IMR-90 (cell line): ENCODE measurements around the gene ASTN2. TPM values are rescaled to one million over a fixed set of nuclear protein-coding genes. Genes with fewer than 3 reads are reported as not detected.

Source experiments
- ATAC-seq: fragments of 200-7000 bp; cut with Tn5 transposase; 2 replicates; pipeline ENCODE4 v1.9.1; 2020; ENCODE audit warnings: low read depth, mild to moderate bottlenecking, moderate library complexity
- BruUV-seq: library from RNA; stranded (reverse); fragments of 400-500 nt; replicated peaks from 2 replicates; lab custom pipeline; 2021; lab: Mats Ljungman, UMichigan
- CTCF ChIA-PET: fragments of 300-600 bp; formaldehyde crosslinking; extraction: SDS; loops from one replicate; lab custom pipeline; 2021; ENCODE audit warnings: antibody characterized with exemption; lab: Yijun Ruan, JAX
- POLR2A ChIA-PET: fragments of 300-600 bp; sonication (Branson Sonifier 250); formaldehyde crosslinking; loops from one replicate; lab custom pipeline; 2022; ENCODE audit warnings: antibody characterized with exemption; ENCODE audit not compliant: unreplicated experiment; lab: Charles Lee
- DNase-seq: peaks from one replicate; pipeline ENCODE4 v3.0.0; 2013
- H2AFZ ChIP-seq: replicated peaks from 2 replicates; pipeline ENCODE3; 2013; ENCODE audit warnings: low read length, mild to moderate bottlenecking; ENCODE audit not compliant: poor library complexity
- H2AK5ac ChIP-seq: 2 replicates; pipeline ENCODE4 v1.6.1; 2013; ENCODE audit warnings: low read depth, low read length, inconsistent platforms
- H2AK9ac ChIP-seq: replicated peaks from 2 replicates; pipeline ENCODE3; 2013; ENCODE audit warnings: mild to moderate bottlenecking, low read depth, low read length, moderate library complexity; ENCODE audit not compliant: poor library complexity
- H2BK120ac ChIP-seq: 2 replicates; pipeline ENCODE4 v1.6.1; 2013; ENCODE audit warnings: low read depth, low read length, inconsistent platforms
- H2BK15ac ChIP-seq: 3 replicates; pipeline ENCODE4 v1.6.1; 2013; ENCODE audit warnings: low read depth, low read length, inconsistent platforms
- H2BK20ac ChIP-seq: 2 replicates; pipeline ENCODE4 v1.6.1; 2013; ENCODE audit warnings: low read depth, mild to moderate bottlenecking, inconsistent platforms, low read length, moderate library complexity
- H2BK5ac ChIP-seq: 2 replicates; pipeline ENCODE4 v1.6.1; 2013; ENCODE audit warnings: mild to moderate bottlenecking, low read depth, low read length, inconsistent platforms; ENCODE audit not compliant: poor library complexity, severe bottlenecking
- H3K14ac ChIP-seq: replicated peaks from 2 replicates; pipeline ENCODE4 v1.6.1; 2013; ENCODE audit warnings: low read depth, low read length, inconsistent platforms
- H3K18ac ChIP-seq: 2 replicates; pipeline ENCODE4 v1.6.1; 2013; ENCODE audit warnings: low read depth, low read length, control low read depth
- H3K23ac ChIP-seq: 2 replicates; pipeline ENCODE4 v1.6.1; 2013; ENCODE audit warnings: low read depth, low read length, inconsistent platforms
- H3K27ac ChIP-seq: 2 replicates; pipeline ENCODE4 v1.5.1; 2013; ENCODE audit warnings: mild to moderate bottlenecking, control low read depth, low read length; ENCODE audit not compliant: insufficient read depth
- H3K27me3 ChIP-seq: 2 replicates; pipeline ENCODE4 v1.6.1; 2013; ENCODE audit warnings: low read length; ENCODE audit not compliant: control insufficient read depth, insufficient read depth
- H3K36me3 ChIP-seq: 2 replicates; pipeline ENCODE4 v1.6.1; 2013; ENCODE audit warnings: low read length, mixed read lengths; ENCODE audit not compliant: control insufficient read depth, insufficient read depth
- H3K4ac ChIP-seq: 2 replicates; pipeline ENCODE4 v1.6.1; 2013; ENCODE audit warnings: low read depth, low read length, inconsistent platforms
- H3K4me1 ChIP-seq: 2 replicates; pipeline ENCODE4 v1.6.1; 2013; ENCODE audit warnings: low read length, mixed read lengths; ENCODE audit not compliant: control insufficient read depth, insufficient read depth
- H3K4me2 ChIP-seq: 2 replicates; pipeline ENCODE4 v1.6.1; 2013; ENCODE audit warnings: low read depth, mild to moderate bottlenecking, control low read depth, low read length, moderate library complexity
- H3K4me3 ChIP-seq: 2 replicates; pipeline ENCODE4 v1.5.1; 2013; ENCODE audit warnings: low read depth, mild to moderate bottlenecking, control low read depth, low read length, moderate library complexity; ENCODE audit not compliant: insufficient read depth
- H3K56ac ChIP-seq: 2 replicates; pipeline ENCODE4 v1.6.1; 2013; ENCODE audit warnings: low read length, inconsistent platforms; ENCODE audit not compliant: insufficient read depth; ENCODE audit errors: extremely low read depth
- H3K79me1 ChIP-seq, 2 experiments: 2 replicates each; pipeline ENCODE4 v1.6.1; 2013; ENCODE audit warnings: low read length in 2 of 2, inconsistent platforms in 1 of 2, low read depth in 1 of 2
- H3K9ac ChIP-seq: 2 replicates; pipeline ENCODE4 v1.6.1; 2013; ENCODE audit warnings: low read depth, low read length, control low read depth
- H3K9me1 ChIP-seq: 2 replicates; pipeline ENCODE4 v1.6.1; 2013; ENCODE audit warnings: low read length, inconsistent platforms; ENCODE audit not compliant: insufficient read depth
- H3K9me3 ChIP-seq: 2 replicates; pipeline ENCODE4 v1.6.1; 2013; ENCODE audit warnings: low read length; ENCODE audit not compliant: control insufficient read depth, insufficient read depth
- H4K20me1 ChIP-seq: 2 replicates; pipeline ENCODE4 v1.6.1; 2013; ENCODE audit warnings: low read length, inconsistent platforms; ENCODE audit not compliant: insufficient read depth
- H4K5ac ChIP-seq: 2 replicates; pipeline ENCODE4 v1.6.1; 2013; ENCODE audit warnings: mild to moderate bottlenecking, low read depth, low read length, control low read depth
- H4K8ac ChIP-seq, 2 experiments: 2 replicates each; pipeline ENCODE4 v1.6.1; 2013; ENCODE audit warnings: low read depth in 2 of 2, low read length in 2 of 2, control low read depth in 1 of 2, inconsistent platforms in 1 of 2
- H4K91ac ChIP-seq: 2 replicates; pipeline ENCODE4 v1.6.1; 2013; ENCODE audit warnings: low read depth, low read length, inconsistent platforms; ENCODE audit not compliant: insufficient read depth
- CEBPB ChIP-seq: IDR thresholded peaks from 2 replicates; pipeline ENCODE4 v1.6.1; 2012; ENCODE audit warnings: low read depth, low read length, improper control_type of control experiment
- CHD1 ChIP-seq: IDR thresholded peaks from 2 replicates; pipeline ENCODE4 v1.6.1; 2012; ENCODE audit warnings: low read depth, low read length, improper control_type of control experiment
- MAFK ChIP-seq: IDR thresholded peaks from 2 replicates; pipeline ENCODE4 v1.6.1; 2012; ENCODE audit warnings: low read depth, low read length, improper control_type of control experiment
- MAZ ChIP-seq: IDR thresholded peaks from 2 replicates; pipeline ENCODE4 v1.6.1; 2012; ENCODE audit warnings: low read depth, mild to moderate bottlenecking, low read length, improper control_type of control experiment, moderate library complexity, borderline replicate concordance
- MXI1 ChIP-seq: IDR thresholded peaks from 2 replicates; pipeline ENCODE4 v1.6.1; 2012; ENCODE audit warnings: low read depth, mild to moderate bottlenecking, low read length, moderate library complexity, borderline replicate concordance
- NFE2L2 ChIP-seq: fragments of 150-350 bp; IDR thresholded peaks from 2 replicates; pipeline ENCODE4 v1.6.1; 2016; ENCODE audit warnings: low read depth, mild to moderate bottlenecking, low read length
- RAD21 ChIP-seq: IDR thresholded peaks from 2 replicates; pipeline ENCODE4 v1.6.1; 2012; ENCODE audit warnings: low read length, improper control_type of control experiment
- SMC3 ChIP-seq: fragments of 150-350 bp; IDR thresholded peaks from 2 replicates; pipeline ENCODE4 v1.6.1; 2016; ENCODE audit warnings: low read depth, mild to moderate bottlenecking, antibody characterized with exemption, low read length, moderate library complexity
- WGBS, 2 experiments: methylation state at CpG; one replicate each; pipeline versions ENCODE4 v1.1.5 to v1.1.7; 2013; ENCODE audit warnings: missing lambda C conversion rate in 2 of 2; ENCODE audit not compliant: insufficient read length in 1 of 2; ENCODE audit errors: extremely low coverage in 2 of 2; 5-methylcytosine and 5-hydroxymethylcytosine counted together
- dilution Hi-C: fragments of 300-500 bp; cut with HindIII; formaldehyde crosslinking; loops from one replicate; pipeline ENCODE4 v1.14.3; 2018; ENCODE audit warnings: low sequenced_read_pairs; ENCODE audit not compliant: unreplicated experiment
- in situ Hi-C: fragments of 300-500 bp; cut with MboI; formaldehyde crosslinking; loops from 3 replicates; pipeline ENCODE4 v1.14.3; 2019; ENCODE audit warnings: low sequenced_read_pairs, inconsistent platforms, mixed read lengths
- intact Hi-C: fragments of 100-400 bp; cut with micrococcal nuclease; formaldehyde crosslinking; loops from 2 replicates; pipeline ENCODE4 v1.10.0; 2022
- polyA plus RNA-seq, 3 experiments: library from polyadenylated mRNA; depleted of rRNA; stranded (reverse); fragments of >200 nt; gene quantifications; 2 replicates each; pipeline ENCODE4 v1.2.3, GENCODE V29; 2012; ENCODE audit warnings: low replicate concordance in 1 of 3
- total RNA-seq: library from RNA; depleted of rRNA; stranded (reverse); fragments of >200 nt; gene quantifications from 2 replicates; pipeline ENCODE4 v1.2.3, GENCODE V29; 2012
- TF ChIP-seq, protein P1 (sequence below): fragments of 150-350 bp; IDR thresholded peaks from 2 replicates; pipeline ENCODE4 v1.6.1; 2016; ENCODE audit warnings: low read depth, mild to moderate bottlenecking, low read length, moderate library complexity, borderline replicate concordance

Gene ASTN2
- total and polyA plus RNA-seq, 2 of the 4 experiments (the other 2 are of a cell fraction): 3.8 to 6.8 TPM

DNA sequence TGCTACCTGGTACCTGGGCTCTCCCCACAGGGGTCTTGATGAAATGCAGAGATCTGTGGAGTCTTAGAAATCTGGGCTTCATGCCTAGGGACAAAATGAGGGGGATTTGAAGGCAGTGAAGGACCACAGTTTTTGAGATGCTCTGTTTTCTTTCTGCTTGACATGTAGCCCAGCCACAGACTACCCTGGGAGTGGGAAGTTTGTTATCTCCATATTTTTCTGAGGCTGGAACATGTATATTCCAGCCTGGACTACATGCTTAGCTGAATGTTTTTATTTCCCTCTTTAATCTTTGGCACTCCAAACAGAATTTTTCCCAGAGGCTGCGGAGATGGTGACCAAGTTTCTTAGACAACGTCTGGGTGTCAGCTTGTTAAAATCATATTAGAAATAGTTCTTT is 1008.4 kb downstream of the ASTN2 start:
- no peaks in the 10 kb centered on the region for H3K79me1 ChIP-seq
- no peaks in the 10 kb centered on the region for H3K36me3 ChIP-seq
- H3K9ac ChIP-seq: no peak overlapping the region
- H4K20me1 ChIP-seq: no peaks in the 10 kb centered on the region
- no peak overlapping the region for H3K27ac ChIP-seq
- no peak for ATAC-seq
- H2AFZ ChIP-seq: no peak overlapping the region
- H3K23ac ChIP-seq: no peak overlapping the region
- in situ Hi-C loops: no loop called here
- dilution Hi-C loops: no loop called here
- no peak overlapping the region for H3K4me2 ChIP-seq
- intact Hi-C loops: loop anchor here (10.0 kb wide), 1 partner anchor 248 kb away; no protein-coding TSS in a partner anchor
- no peaks in the 10 kb centered on the region for H3K9me3 ChIP-seq
- H2BK120ac ChIP-seq: no peak overlapping the region
- no peak overlapping the region for H2BK5ac ChIP-seq
- no peak overlapping the region for H3K18ac ChIP-seq
- no peak overlapping the region for H3K4me3 ChIP-seq
- H3K9me1 ChIP-seq: no peaks in the 10 kb centered on the region
- H4K5ac ChIP-seq: no peak overlapping the region
- H3K4me1 ChIP-seq: no peaks in the 10 kb centered on the region
- ChIA-PET CTCF (no interaction called here), POLR2A (no interaction called here)
- no peak overlapping the region for H3K56ac ChIP-seq
- no peak overlapping the region for H2BK15ac ChIP-seq
- BruUV-seq: no TSS peak
- no peak overlapping the region for H3K14ac ChIP-seq
- H3K27me3 ChIP-seq: no peaks in the 10 kb centered on the region; the same call in 1 of the 2 replicates
- no peak overlapping the region for H4K91ac ChIP-seq
- H2AK5ac ChIP-seq: no peak overlapping the region
- no peak overlapping the region for H2BK20ac ChIP-seq
- DNase-seq: no peak
- no CpG with 5 or more reads among the region's 2 CpGs for WGBS, 2 experiments
- no peak for TF ChIP-seq MAZ
- no peak for TF ChIP-seq SMC3
- no peak for TF ChIP-seq MAFK
- TF ChIP-seq MXI1: no peak
- TF ChIP-seq CEBPB: no peak
- TF ChIP-seq CHD1: no peak
- no peak for TF ChIP-seq RAD21
- no peak for TF ChIP-seq NFE2L2
- TF ChIP-seq, protein P1, sequence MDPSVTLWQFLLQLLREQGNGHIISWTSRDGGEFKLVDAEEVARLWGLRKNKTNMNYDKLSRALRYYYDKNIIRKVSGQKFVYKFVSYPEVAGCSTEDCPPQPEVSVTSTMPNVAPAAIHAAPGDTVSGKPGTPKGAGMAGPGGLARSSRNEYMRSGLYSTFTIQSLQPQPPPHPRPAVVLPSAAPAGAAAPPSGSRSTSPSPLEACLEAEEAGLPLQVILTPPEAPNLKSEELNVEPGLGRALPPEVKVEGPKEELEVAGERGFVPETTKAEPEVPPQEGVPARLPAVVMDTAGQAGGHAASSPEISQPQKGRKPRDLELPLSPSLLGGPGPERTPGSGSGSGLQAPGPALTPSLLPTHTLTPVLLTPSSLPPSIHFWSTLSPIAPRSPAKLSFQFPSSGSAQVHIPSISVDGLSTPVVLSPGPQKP: no peak
- H2AK9ac ChIP-seq: no peak overlapping the region
- H4K8ac ChIP-seq: no peak overlapping the region
- no peak overlapping the region for H3K4ac ChIP-seq
